Lung microvascular endothelial cell (primary cell): ENCODE results near the gene ABCG5. TPM values are rescaled to one million over a fixed set of nuclear protein-coding genes. Genes with fewer than 3 reads are reported as not detected.
A peak's percentile ranks its signal among the peaks of the same experiment; 100 is the strongest.

ENCODE experiments used
- DNase-seq, 2 donors: peaks; one replicate each; pipeline versions ENCODE4 v3.0.0 to v3.0.0-alpha.2; 2010; ENCODE audit warnings: low read depth in 2 of 2
- total RNA-seq: library from RNA; depleted of rRNA; stranded (reverse); fragments of >200 nt; gene quantifications from 2 replicates; pipeline ENCODE4 v1.2.1, GENCODE V29; 2014

Gene ABCG5
- total RNA-seq, 1 donor from 2014 or later: not detected

GRCh38 chr2:43810888-43811287 is 27.8 kb downstream of the ABCG5 start:
- DNase-seq: no peak

- no peak for DNase-seq
Measured at GRCh38 chr2:43810452-43810851, 28.2 kb downstream of the ABCG5 start.

- no peak for DNase-seq
Measured at GRCh38 chr2:43806719-43807031, 32.0 kb downstream of the ABCG5 start.

- DNase-seq: no peak
Measured at GRCh38 chr2:43803113-43803512, 35.5 kb downstream of the ABCG5 start.

GRCh38 chr2:43802135-43802534 is 36.5 kb downstream of the ABCG5 start:
- no peak for DNase-seq

GRCh38 chr2:43800894-43801293 is 37.7 kb downstream of the ABCG5 start:
- no peak for DNase-seq

- DNase-seq: no peak
Measured at GRCh38 chr2:43798300-43798699, 40.3 kb downstream of the ABCG5 start.

GRCh38 chr2:43796206-43796605 is 42.4 kb downstream of the ABCG5 start:
- no peak for DNase-seq

- DNase-seq: no peak
Measured at GRCh38 chr2:43794956-43795355, 43.7 kb downstream of the ABCG5 start.

- peak in 1 of 2 donors; percentile 2 for DNase-seq
Measured at GRCh38 chr2:43792653-43793052, 46.0 kb downstream of the ABCG5 start.

GRCh38 chr2:43791035-43791765 is 47.4 kb downstream of the ABCG5 start:
- DNase-seq: no peak

- DNase-seq: no peak
Measured at GRCh38 chr2:43790147-43790546, 48.5 kb downstream of the ABCG5 start.

- DNase-seq: no peak
Measured at GRCh38 chr2:43788646-43789045, 50.0 kb downstream of the ABCG5 start.

GRCh38 chr2:43787895-43788294 is 50.7 kb downstream of the ABCG5 start:
- no peak for DNase-seq

- no peak for DNase-seq
Measured at GRCh38 chr2:43778233-43778632, 60.4 kb downstream of the ABCG5 start.

- no peak for DNase-seq
Measured at GRCh38 chr2:43777306-43777926, 61.2 kb downstream of the ABCG5 start.

GRCh38 chr2:43776324-43776723 is 62.3 kb downstream of the ABCG5 start:
- no peak for DNase-seq

- no peak for DNase-seq
Measured at GRCh38 chr2:43774617-43775016, 64.0 kb downstream of the ABCG5 start.

- DNase-seq: peak; percentile 82 to 91
Measured at GRCh38 chr2:43773876-43774613, 64.6 kb downstream of the ABCG5 start, which contains the start of gene DYNC2LI1. Gene DYNC2LI1 (plus strand): TSS chr2:43774039. CDS start chr2:43774139, 100 bp downstream.

- DNase-seq: no peak
Measured at GRCh38 chr2:43766006-43766405, 72.6 kb downstream of the ABCG5 start.

GRCh38 chr2:43764086-43764705 is 74.4 kb downstream of the ABCG5 start:
- no peak for DNase-seq

- no peak for DNase-seq
Measured at GRCh38 chr2:43763091-43763490, 75.5 kb downstream of the ABCG5 start.
